UCSD-AML1 (cell line): ENCODE measurements around the gene ADPRHL1.

Experiments
- DNase-seq: peaks from one replicate; lab custom pipeline; 2025; ENCODE audit not compliant: unreplicated experiment; lab: John Stamatoyannopoulos, UW

The ADPRHL1 gene

DNA sequence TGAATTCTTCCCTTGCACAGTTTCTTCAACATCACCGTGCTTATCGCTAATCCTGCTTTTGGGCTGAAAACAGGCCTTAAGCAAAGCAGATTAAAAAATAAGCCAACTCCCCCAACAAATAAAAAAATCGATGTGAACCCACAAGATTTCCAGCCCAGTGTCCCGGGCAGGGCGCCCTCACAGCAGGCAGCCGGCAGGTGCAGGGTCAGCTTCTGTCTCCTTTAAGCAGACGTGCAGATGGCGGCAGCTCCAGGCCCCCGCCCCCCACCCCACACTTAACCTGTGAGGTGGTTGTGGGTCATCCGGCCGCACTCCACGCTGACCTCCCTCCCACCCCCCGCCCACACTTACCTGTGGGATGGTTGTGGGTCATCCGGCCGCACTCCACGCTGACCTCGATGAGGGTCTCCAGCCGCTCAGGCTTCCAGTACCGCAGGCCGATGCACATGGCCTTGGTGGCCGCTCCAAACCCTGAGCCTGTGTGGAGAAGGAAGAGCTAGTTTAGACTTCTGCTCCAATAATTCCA, 19.8 kb downstream of the ADPRHL1 start:
- DNase-seq = no peak

DNA sequence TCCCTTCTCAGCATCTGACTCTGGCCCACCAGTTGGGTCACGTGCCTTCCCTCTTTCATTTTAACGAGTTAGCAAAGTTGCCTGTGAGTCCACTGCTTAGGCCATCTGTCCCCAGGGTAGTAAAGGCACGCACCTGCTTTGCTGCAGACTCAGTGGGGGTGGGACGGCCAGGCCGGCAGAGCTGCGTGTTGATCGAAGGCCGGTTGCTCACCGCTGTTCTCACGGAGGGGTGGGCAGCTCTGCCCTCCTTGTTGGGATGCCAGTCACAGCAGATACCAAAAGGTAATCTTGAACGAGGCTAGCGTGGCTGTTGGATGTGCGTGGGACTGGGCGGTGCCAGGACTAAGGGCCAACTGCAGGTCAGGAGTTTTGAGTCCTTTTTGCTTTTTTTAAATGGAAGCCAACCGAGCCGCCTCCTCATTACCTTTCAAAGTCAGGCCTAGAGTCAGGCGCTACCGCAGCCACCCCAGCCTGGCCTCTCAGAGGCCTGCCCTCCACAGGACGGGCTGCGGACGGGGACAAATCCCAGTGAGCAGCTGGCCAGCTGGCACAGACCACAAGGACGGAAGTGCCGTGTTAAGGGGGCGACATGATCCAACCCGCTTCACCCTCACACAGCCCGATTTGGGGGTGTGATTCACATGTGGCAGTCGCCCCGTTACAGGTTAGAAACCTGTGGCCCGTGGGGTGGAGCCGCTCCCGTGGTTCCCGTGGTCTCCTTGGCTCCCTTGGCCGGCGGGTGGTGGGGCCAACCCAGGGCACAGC, 20.6 kb downstream of the ADPRHL1 start:
- no peak for DNase-seq

GRCh38 chr13:113431171-113431570, 22.1 kb downstream of the ADPRHL1 start:
- no peak for DNase-seq

- DNase-seq = no peak
Observed at GRCh38 chr13:113430378-113431110, 22.7 kb downstream of the ADPRHL1 start.

DNA sequence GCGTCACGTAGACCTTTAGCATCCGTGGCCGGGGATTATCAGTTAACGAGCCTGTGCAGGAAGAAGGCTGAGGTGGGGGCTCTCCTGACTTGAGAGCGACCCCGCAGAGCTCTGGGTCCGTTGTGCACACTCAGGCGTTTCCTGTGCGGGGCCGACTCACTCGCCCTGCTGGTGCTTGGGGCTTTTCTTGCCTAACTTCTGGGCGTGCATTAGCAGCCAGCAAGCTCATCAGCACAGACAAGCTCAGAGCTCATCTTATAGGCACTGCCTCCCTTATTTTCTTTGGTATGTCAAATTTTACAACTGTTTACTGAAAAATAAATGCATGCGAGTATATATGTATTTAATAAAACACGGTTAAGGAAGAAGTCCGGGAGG, 23.7 kb downstream of the ADPRHL1 start:
- no peak for DNase-seq

- no peak for DNase-seq
Observed at GRCh38 chr13:113428871-113429607, 24.2 kb downstream of the ADPRHL1 start.

DNA sequence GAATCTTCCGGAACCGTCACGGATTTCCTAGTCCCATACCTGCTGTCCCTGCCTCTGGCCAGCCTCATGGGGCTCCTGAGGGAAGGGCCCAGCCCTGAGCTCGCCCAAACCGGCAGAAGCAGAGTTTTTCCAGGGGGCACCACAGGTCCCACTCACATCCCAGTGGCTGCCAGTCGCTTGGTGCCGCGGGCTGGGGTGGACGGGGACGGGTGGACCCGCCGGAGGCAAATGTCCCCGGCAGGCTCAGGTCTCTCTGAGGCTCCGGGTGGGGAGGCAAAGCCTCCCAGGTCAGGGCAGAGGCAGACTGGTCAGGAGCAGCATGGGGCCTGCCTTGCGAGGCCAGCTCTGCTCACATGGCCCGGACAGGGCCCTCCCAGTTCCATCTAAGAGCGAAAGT, 24.8 kb downstream of the ADPRHL1 start:
- no peak for DNase-seq

DNA sequence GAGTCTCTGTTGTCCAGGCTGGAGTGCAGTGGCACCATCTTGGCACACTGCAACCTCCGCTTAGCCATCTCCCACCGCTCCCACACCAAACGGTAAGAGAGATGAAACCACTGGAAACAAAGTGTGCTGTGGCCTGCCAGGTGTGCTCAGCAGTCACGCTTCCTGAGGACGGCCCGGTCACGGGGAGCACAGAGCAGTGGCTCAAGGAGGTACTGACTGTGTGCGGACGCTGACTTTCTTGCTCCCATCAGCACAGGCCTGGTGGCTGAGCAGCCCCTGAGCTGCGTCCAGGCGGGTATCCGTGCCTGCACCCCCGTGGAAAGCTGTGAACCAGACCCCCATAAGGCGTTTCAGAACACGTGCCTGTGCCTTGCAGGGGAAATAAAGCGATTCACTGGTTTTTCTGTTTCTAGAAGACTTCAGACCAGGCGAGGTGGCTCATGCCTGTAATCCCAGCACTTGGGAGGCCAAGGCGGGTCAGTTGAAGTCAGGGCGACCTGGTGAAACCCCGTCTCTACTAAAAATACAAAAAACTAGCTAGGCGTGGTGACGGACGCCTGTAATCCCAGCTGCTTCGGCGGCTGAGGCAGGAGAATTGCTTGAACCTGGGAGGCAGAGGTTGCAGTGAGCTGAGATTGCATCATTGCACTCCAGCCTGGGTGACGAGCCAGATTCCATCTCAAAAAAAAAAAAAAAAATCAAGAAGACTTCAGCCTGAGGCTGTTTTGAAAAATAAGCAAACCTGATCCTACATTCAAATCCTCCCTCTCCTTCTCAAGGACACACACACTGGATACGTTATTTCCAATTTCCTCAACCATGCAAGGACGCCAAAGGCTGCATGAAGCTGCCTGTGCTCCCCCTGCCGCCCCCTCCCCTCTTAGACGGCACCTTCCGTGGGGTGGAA, 25.5 kb downstream of the ADPRHL1 start:
- DNase-seq = no peak

GRCh38 chr13:113426591-113426986, 26.7 kb downstream of the ADPRHL1 start:
- no peak for DNase-seq

DNA sequence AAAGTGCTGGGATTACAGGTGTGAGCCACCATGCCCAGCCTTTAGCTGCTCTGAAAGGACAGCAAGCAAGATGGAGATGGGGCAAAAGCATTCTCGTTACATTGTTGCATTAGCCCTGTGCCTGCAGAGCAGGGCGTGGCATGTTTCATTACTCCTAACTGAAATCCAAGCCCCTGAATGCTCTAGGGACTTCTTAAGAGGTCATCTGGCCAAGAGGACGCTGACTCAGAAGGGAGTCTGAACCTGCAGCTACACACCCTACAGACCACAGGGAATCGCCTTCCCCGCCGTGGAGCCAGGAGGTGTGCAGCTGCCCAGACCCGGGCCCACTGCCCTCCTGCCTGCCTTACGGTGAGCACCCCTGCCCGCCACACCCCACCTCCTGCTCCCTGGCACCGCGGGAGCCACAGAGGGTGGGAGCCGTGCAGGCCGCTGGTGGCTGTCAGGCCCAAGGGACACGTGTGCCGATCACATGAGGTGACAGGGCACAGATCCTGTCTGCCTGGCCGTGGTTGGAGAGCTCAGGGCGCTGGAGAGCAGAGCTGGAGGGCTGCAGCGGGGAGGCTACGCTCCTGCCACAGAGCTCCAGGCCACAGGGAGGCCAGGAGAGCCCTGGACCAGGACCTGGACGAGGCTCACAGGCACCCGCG, 27.2 kb downstream of the ADPRHL1 start:
- DNase-seq = no peak

- DNase-seq = no peak
Observed at GRCh38 chr13:113423520-113424163, 29.6 kb downstream of the ADPRHL1 start.

DNA sequence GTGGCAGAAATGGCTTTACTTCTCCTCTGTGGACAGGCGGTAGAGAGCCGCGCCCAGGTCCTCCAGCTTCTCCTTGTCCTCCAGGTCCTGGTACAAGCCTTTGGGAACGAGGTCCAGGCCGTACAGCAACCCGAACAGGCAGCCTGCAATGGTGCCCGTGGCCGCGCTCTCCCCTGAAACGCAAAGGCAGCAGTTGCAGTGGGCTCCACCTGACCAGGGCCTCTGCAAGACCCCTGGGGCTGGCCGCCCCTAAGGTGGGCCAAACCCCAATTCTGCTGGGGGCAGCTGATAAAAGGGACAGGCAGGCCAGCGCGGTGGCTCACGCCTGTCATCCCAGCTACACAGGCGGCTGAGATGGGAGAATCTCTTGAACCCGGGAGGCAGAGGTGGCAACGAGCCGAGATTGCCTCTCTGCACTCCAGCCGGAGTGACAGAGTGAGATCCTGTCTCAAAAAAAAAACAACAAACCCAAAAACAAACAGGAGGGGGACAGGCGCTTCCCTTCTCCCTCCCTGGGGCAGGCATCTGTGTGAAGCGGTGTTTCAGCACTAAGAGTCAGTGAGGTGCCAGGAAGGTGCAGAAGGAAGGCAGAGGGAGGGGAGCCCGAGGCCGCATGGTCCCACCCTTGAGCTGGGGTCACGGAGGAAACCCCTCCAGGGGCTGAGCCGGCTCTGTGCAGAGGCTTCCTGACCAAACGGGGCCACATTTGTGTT, 30.3 kb downstream of the ADPRHL1 start:
- DNase-seq = no peak

- no peak for DNase-seq
Observed at GRCh38 chr13:113421673-113422270, 31.5 kb downstream of the ADPRHL1 start.

- DNase-seq = no peak
Observed at GRCh38 chr13:113420833-113421600, 32.3 kb downstream of the ADPRHL1 start.

DNA sequence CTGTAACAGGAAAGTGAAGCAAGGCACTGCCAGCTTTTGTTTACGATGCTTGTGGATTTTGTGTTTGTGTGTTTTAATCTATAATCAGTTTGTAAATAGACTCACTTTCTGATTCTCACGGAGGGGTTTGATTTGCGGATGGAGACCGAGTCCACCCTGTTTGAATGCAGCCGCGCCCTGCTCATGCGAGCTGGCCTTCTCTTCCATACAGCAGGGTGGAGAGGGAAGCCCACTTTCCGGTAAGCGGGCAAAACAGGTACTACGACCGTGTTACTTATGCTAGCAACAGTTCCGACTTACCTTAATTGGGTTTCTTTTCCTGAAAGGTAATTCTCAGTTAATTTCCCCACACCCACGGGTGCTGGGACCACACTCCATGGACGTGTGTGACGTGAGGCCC, 33.1 kb downstream of the ADPRHL1 start:
- no peak for DNase-seq

- no peak for DNase-seq
Observed at GRCh38 chr13:113419531-113420193, 33.6 kb downstream of the ADPRHL1 start.

- DNase-seq = no peak
Observed at GRCh38 chr13:113418722-113419049, 34.6 kb downstream of the ADPRHL1 start.
